ENCODE measurements around the gene ZIC4.

Gene ZIC4

DNA sequence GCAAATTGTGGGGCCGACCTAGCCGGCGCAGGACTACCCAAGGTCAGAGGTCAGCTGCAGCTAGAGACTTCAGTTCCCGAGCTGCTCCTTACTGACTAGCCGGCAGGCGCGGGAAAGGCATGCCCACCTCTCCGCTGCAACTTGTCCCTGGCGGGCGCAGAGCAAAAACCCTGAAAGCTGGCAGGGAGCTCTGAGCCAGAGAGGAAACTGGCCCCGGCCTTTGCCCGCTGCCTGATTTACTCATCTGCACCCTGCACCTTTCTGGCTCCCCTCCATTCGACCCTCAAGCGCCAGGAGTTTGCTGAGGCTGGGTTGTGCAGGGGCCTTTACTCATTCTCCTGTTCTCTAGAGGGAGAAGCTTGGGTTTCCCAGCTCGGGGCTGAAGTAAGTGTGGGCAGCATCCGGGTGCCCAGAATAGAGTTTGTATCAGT lies 1.5 kb downstream of the ZIC4 start:
- no peak for DNase-seq

DNA sequence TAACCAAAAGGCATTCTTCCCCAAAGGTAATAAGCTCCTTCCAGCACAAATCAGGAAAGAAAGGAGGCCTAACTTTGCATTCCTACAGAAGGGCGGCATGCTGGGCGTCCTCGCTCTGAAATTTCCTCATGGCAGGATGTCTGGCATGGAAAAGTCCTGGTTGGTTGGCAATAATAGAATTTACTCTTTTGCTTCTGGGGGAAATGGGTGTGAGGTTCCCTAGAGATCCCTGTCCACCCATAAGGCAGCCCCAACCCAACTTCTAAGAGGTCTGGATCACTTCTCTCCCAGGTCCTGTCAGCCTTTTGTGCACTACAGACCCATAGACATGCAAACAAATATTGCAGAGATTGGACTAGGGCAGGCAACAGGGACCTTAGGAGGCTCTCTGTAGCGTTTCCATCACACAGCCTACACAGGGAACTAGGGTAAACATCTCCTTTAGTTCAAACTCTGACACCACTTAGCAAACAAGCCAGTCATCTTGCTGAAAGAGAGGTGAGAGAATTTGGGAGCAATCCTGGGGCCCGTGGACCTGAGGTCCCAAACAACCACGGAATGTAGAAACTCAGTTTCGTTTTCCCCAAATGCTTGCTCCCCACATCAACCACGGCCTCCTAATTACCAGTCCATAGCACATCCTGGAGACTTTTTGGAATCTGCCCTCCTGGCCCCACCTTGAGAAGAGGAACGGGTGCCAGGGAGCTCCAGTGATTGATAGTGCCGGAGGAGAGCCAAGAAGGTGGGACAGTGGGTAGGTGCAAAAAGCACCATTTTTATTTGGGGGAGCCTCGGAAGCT lies 2.1 kb downstream of the ZIC4 start:
- no peak for DNase-seq

DNA sequence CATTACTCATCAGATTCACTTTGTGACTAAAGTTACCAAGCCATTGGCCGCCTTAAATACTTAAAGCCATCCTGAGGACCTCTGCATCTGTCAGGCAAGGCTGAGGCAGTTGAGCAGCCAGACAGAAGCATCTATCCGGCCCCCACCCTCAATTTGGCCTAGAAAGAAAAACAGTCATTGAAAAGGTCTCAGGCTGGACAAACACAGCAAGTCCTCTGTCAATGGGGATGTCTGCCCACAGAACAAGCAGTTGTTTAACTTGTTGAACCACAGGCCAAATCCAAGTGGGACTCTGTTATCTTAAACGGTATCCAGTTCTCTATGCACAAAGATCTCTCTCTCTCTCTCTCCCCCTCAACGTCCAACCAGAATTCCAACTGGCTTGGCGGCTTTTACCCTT lies 2.8 kb downstream of the ZIC4 start:
- DNase-seq = no peak

DNA sequence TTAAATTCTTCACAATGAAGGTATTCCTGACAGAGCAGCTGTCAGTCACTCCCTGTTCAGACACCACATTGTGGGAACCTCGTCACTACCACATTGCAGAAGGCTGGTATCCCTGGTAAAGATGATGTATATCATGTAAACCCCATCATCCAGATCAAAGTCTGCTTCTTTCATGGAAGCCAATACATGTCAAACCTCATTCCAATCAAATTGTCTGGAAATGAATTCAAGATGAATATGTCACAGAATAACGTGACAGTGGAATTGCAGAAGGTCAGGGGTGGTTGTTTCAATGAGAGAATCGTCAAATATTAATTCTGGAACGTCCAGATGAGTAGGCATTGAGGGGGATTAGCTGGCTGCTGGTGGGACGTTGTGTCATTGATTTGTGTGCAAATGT lies 4.2 kb downstream of the ZIC4 start:
- no peak for DNase-seq

DNA sequence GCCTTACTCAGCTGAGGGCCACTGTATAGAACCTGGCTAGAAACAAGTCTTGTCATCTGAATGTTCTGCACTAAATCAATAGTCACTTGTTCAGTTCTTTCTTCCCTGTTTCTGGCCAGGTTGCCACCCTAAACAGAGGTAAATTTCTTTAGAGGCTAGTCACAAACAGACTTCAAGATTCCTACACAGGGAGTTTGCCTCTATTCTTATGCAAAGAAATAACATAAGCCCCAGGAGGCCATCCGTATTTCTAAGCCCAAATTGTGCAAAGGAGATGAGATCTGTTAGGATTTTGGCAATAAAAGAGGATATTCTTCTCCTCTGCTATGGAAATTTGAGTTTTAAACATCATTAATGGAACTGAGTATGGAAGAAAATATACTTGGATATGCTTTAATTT lies 4.9 kb downstream of the ZIC4 start:
- no peak for DNase-seq

DNA sequence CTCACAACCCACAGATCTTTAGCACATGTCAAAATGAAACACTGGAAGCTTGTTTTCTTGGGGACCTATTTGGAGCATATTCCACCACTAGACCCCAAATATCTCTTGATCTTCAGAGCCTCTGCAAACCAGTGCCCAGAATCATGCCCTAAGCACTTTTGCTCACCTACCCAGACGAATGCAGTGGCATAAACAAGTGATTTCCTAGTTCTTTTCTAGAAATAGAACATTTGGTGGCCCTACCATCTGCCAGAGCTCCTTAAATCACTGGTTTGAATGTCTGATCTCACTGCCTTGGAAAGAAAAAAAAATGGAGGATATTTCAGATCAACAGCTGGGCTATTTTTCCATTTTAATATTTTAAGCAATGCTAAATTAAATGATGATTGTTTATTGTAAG lies 5.3 kb downstream of the ZIC4 start:
- no peak for DNase-seq

DNA sequence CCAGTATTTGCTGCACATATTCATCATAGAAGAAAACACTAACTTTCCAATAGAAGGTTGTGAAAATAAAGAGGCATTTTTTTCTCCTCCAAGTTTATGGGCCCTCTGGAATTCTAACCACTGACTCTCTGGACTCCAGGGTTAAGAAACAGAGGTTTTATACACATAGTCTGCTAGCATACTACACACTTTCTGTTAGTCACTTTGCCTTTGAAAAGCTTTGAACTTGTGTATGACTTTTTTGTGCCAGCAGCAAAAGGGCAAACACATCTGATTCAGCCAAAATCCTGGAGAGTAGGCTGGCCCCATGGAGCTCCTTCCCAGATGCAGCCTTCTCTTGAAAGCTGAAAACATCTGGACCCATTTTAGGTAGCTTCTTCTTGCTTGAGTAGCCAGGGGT lies 6.2 kb downstream of the ZIC4 start:
- DNase-seq = no peak

DNA sequence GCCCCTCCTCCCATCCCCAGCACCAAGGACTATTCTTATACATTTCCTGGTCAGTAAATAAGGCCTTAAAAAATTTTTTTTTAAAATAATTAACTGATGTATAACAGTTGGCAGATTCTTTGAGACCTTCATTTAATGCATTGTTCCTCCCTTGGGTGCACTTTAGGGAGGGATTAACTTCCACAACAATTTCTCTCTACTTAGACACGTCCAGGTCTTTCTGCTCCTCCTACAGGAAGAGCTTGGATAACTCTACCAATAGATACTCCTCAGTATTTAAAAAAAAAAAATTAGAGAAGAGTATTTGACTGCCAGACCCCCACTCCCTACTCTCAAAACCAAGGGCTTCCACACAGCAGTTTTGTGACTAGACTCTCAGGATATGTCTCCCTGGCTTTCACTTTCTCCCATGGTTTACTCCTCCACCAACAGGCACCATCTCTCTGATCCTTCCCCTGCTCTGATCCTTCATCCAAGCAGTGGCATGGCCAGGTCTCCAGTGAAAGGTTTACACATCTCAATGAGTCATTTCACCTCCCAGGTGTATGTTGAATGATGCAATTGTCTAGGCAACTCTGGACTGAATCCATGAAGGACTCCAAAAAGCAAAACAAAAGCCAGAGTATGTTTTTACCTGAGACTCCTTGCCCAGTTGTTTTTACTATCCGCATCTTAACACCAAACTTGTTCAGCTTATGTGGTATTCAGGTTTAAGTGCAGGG lies 7.4 kb downstream of the ZIC4 start:
- DNase-seq = no peak

DNA sequence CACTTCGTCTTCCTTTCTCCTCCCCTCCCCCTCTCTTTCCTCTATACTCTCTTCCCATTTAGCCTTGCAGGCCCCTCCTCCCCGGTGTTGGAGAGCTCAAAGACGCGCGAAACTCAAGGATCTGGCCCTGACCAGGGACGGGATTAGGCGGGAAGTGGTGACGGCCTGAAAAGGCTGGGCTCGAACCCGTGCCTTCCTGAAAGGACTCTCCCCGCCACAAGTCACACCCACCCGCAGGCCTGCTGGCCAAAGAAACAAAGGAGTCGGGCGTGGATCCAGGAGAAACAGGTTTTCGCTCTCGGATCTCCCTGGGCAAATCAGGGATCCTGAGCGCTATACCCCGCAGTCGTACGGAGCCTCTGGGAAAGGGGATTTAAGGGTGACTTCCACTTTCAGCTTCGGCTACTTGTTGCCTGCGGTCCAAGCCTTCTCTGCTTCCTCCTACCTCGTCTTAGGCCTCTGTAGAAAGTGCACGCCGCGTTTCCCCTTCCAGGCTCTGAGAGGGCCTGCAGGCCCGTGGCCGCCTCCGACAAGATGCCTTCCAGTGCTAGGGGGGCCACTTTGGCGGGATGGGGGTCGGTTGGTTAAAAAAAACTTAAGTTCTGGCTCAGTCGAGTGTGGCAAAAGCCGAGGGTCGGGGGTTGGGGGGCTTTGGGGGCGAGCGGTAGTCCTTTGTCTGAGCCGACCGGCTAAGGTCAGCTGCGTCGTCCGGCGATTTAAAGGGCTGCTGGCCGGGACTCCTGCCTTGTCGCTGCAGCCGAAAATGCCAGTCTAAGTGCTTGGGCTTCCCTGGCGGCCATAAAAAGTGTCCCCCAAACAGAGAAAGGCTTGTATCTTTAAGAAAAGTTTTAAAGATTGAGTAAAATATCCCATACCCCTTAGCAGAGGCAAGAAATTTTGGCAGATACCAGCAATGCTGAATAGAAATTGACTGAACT lies 8.2 kb downstream of the ZIC4 start:
- DNase-seq = no peak

DNA sequence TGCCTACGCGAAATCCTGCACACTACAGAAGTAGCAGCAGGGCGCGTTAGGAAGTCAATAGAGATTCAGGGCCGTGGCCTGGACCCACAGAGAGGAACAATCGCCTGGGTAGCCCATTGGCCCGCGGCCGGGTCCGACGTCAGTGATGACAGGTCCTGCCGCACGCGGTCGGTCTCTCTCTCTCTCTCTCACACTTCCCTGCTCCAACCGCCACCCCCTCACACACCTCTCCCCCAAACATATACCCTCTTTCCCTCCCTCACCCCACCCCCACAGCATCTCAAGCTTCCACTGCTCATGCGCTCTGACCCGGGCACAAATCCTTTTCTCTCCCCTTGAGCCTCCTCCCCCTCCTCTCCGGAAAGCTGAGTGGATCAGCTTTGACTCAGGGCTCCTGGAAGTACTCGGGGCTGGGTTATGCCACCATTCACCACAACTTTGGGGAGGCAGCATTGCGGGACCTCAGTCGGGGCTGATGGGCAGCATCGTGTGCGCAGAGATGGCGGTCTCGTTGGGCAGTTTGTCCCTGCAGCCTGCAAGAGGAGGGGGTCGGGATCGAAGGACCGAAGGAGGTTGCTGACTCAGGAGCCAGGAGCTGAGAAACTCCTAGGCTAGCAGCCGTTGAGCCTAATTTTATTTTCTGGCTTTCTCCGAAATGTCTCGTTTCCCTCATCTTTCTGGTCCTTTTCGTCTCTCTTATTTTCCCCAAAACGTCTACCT lies 9.0 kb downstream of the ZIC4 start:
- peak; percentile 45 for DNase-seq

DNA sequence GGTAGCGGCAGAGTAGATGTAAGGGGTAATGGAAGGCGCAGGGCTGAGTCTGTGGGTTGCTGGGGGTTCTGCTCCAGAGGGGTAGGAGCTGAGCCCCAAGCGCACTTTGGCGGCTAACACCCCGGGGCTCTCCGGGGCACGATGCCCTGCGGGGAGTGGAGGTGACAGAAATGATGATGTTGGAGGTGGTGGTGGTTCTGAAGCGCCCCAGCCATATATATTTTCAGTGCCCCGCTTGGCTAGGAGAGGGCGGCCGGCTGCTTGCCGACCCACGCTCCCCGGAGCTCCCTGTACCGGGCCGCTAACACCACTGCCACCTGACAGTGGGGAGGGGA lies 9.7 kb downstream of the ZIC4 start:
- no peak for DNase-seq

DNA sequence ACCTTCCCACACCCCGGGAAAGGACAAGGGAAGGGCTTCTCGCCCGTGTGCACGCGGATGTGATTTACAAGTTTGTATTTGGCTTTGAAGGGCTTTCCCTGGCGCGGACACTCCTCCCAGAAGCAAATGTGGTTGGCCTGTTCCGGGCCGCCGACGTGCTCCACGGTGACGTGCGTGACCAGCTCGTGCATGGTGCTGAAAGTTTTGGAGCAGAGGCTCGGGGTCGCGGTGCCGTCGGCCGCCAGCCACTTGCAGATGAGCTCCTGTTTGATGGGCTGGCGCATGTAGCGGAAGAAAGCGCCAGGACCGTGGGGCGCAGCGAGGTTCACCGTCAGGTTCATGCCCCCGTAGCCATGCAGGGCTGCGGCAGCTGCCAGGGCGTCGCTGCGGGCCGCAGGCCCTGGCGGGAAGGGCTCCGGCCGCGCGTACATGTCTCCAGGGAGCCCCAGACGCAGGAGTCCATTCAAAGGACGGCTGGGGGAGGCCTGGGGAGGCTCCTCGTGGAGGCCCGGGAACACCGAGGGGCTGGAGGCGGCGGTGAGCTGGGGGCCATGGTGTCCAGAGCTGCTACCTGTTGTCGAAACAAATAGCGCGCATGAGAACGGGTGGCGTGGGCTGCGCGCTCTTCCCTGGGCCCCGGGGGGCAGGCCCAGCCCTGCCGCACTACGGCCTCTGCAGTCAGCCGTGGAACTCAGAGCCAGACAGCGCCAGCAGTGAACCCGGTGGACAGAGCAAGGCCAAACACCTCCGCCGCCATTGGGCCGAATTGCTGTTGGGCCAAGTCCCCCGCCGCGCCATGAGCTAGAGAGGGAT lies 10.2 kb downstream of the ZIC4 start:
- no peak for DNase-seq

DNA sequence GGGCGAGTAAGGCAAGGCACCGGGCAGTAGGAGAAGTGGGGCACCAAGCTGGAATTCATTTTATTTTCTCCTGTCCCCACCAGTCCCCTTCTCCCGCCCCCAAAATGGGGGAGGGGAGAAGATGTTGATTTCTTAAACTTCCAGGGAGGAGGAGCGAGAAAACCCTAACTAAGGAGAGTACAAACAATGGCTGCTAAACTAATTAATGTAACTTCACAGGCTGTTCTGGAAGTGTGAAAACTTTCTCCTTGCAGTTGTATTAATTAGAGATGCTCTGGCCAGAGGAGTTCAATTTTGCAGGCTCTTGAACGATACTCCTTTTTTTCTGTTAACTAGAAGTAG lies 11.5 kb downstream of the ZIC4 start:
- DNase-seq = no peak

DNA sequence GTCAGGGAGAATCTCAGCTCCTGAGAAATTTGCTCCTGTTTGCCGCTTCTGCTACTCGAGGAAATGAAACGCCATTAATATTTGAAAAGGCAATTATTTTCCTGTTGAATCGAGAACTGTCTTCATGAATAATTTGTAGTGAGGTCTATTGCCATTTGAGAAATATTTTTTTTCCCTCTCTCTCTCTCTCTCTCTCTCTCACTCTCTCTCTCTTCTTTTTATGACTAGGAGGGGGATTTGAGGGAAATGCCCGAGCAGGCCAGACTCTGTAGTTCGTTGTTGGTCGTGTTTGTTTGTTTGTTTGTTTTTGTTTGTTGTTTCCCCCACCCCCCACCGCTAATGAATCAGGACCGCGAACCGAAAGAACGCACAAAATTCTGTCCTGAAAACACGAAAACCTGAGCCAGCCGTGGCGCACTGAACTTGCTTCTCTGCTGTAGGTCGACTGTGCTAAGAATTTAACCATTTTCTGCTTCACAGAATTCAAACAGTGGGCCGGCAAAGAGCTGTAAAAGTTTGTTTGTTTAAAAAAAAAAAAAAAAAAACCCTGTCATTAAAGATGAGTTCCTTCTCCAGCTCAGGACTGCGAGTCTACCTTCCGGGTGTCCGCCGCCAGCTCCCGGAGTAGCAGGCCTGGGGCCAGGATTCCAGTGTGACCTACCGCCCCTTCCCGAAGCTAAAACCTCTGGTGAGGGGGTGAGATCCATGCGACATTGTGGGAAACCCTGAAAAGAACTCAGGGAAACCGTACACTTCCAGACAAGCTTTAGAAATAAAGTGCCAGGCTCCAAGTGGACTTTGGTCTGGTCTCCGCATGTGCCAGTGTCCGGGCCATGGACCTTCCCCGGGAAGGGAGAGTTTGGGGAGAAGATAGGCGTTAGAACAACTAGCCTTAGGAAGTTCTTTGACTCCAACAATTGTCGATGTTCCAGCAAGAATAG lies 12.1 kb downstream of the ZIC4 start:
- no peak for DNase-seq

DNA sequence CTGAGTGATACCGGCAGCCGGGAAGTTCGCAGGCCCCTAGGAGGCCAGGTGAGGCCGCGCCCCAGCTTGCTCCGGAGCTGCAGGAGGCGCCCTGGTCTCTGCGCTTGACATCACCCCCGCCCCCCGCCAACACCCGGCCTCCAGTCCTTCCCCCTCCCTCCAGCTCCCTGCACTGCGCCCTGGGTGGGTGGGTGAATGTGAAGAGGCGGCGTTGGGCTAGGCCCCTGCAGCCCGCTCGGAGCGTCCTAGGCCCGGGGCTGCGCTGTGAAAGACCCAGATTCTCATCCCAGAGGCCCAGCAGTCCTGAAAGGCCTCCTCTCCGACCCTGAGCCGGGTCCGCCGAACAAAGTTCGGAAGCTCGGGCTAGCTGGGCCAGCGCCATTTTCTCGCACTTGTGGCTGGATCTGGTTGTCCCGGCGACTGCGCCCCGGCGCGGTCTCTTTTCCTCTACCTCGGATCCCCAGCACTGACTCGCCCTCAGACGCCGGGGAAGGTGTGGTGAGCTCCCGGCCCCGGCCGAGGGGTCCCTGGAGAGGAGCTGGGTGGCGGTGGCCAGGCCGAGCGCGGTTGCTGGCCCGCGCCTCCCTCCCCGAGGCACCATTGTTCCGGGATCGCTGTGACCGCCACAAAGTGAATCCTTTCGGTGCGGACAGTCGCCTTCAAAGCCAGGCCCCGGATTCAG lies 12.9 kb downstream of the ZIC4 start:
- peak; percentile 81 for DNase-seq

DNA sequence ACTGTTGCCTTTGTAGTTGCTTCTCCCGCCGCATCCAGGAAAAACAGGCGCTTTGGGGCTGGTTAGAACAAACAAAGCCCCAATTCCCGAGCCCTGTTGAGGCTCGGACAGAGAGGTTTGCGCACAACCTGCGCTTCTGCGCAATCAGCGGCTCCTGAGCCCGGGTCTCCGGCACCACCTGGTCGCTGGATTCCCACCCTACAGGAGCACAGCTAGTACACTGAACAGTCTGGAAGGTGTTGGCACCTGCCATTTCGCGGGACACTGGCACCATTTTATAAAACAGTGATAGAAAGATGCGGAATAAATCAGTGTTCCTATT lies 13.8 kb downstream of the ZIC4 start:
- DNase-seq = no peak

DNA sequence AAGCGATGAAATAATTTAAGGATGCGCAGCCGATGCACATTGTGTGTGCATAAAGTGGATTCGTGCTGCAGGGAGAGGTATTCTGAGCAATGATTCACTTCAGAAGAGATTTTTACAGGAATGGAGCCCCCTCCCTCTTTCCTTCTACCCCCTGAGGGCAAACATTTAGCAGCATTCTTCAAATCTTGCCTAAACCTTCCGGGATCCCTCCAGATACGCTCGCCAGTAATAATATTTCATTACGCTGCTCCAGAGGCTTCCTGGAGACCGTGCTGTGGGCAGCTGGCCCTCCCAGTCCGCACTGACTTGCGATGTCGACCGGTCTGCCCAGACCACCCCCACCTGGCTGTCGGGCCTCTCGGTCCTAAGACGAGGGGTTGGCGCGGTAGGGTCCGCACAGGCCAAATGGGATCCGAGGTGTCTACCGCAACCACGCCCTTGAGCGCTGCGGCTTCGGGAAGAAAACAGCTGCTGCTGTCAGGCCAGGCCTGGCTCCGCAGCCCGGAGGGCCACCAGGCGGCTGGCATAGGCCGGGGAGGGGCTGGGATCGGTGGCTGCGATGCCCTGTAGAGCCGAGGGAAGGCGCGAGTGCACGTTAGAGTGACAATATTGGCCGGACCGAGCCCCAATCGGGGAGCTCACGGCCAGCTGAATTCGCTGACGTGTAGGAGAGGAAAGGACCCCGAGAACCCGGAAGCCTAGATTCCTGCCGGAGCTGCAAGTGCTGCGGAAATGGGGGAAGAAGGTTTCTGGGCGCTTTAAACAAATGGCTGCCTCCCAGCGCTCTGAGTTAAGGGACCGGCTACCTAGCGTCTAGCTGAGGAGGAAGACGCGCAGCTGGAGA lies 14.3 kb downstream of the ZIC4 start:
- peak; percentile 87 for DNase-seq

DNA sequence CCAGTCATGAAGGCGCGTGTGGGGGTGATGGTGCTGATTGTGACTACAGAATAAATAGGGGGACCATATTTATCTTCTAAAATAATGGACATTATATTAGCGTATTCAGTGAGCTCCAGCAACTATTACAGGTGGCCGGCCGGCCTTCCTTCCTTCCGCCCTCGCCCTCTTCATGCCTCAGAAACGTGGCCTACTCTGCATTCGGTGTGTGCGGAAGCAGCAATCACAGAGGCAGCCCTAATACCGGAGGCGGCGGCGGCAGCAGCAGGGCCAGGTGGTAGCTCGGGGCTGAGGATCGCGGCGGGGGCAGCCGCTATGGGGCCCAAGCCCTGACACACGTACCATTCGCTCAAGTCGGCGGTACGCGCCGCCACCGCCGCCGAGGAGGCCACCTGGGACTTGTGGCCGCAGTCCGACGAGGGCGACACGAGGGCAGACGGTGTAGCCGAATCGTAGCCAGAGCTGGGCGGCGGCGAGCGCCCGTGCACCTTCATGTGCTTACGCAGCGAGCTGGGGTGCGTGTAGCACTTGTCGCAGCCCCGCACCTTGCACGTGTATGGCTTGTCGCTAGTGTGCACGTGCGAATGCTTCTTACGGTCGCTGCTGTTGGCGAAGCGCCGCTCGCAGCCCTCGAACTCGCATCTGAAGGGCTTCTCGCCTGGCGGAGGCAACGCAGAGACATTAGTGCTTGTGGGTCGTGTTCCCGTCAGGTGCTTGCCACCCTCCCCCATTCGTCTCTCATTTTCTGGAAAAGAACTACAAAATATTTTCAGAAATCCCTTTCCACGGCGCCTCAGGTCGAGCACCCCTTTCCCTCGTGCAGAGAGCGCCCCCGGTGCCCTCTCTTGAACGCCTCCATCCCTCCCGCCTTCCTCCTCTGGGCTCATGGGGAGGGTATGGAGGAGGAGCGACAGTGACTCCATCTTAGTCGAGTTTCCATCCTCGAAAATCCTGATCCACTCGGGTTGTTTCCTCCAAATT lies 15.5 kb downstream of the ZIC4 start:
- DNase-seq = peak; percentile 20
